ENCODE data around the gene TBX10. TPM values are rescaled to one million over a fixed set of nuclear protein-coding genes. Genes with fewer than 3 reads are reported as not detected.
"Not testable (repeated sequence)": the region's sequence is repeated elsewhere in the genome, so short reads cannot be mapped to it uniquely, and the experiment has no call there.

The TBX10 gene
- not detected for polyA plus RNA-seq (2013, experiment 1 of 2; ENCODE audit: insufficient read length)
- not detected for polyA plus RNA-seq (2013, experiment 2 of 2; ENCODE audit: insufficient read length)

- no peak for DNase-seq
Observed at GRCh38 chr11:67639438-67639859, at the start of gene TBX10. Gene TBX10 (minus strand): TSS chr11:67639763. CDS start chr11:67639472, 291 bp downstream.

GRCh38 chr11:67689178-67689577 lies 49.6 kb upstream of the TBX10 start:
- DNase-seq = no peak

- DNase-seq = no peak
Observed at GRCh38 chr11:67687986-67688385, 48.4 kb upstream of the TBX10 start.

- DNase-seq = not testable (repeated sequence)
Observed at GRCh38 chr11:67685641-67686332, 46.2 kb upstream of the TBX10 start.

GRCh38 chr11:67682126-67683034 lies 42.8 kb upstream of the TBX10 start:
- DNase-seq = not testable (repeated sequence)

GRCh38 chr11:67680696-67681470 lies 41.3 kb upstream of the TBX10 start:
- no peak for DNase-seq

- no peak for DNase-seq
Observed at GRCh38 chr11:67675058-67675747, 35.6 kb upstream of the TBX10 start.

GRCh38 chr11:67674442-67674871 lies 34.9 kb upstream of the TBX10 start, which contains the start of gene ALDH3B2:
Gene ALDH3B2 (minus strand): TSS chr11:67674623. CDS start chr11:67666935, 7,688 bp downstream.
- DNase-seq = no peak

- no peak for DNase-seq
Observed at GRCh38 chr11:67673902-67674301, 34.3 kb upstream of the TBX10 start.

GRCh38 chr11:67673358-67673757 lies 33.8 kb upstream of the TBX10 start:
- DNase-seq = no peak

GRCh38 chr11:67671211-67671520 lies 31.6 kb upstream of the TBX10 start:
- DNase-seq = no peak

- no peak for DNase-seq
Observed at GRCh38 chr11:67670316-67671210, 31.0 kb upstream of the TBX10 start.

- DNase-seq = no peak
Observed at GRCh38 chr11:67668192-67668551, 28.6 kb upstream of the TBX10 start.

GRCh38 chr11:67667490-67668191 lies 28.1 kb upstream of the TBX10 start:
- DNase-seq = no peak

- DNase-seq = no peak
Observed at GRCh38 chr11:67666676-67667489, 27.3 kb upstream of the TBX10 start.

- no peak for DNase-seq
Observed at GRCh38 chr11:67666303-67666645, 26.7 kb upstream of the TBX10 start.

GRCh38 chr11:67665541-67666302 lies 26.2 kb upstream of the TBX10 start:
- no peak for DNase-seq

- DNase-seq = no peak
Observed at GRCh38 chr11:67664696-67665540, 25.4 kb upstream of the TBX10 start.
